NCI-H2107 treated with DMSO at 0.1 percent for 48 hours (cell line): ENCODE measurements around the gene SLC9A3.
"Not testable (repeated sequence)": the region's sequence is repeated elsewhere in the genome, so short reads cannot be mapped to it uniquely, and the experiment has no call there.

ENCODE experiments used
- DNase-seq: peaks from one replicate; lab custom pipeline; 2025; ENCODE audit not compliant: unreplicated experiment; lab: John Stamatoyannopoulos, UW

SLC9A3 gene

DNA sequence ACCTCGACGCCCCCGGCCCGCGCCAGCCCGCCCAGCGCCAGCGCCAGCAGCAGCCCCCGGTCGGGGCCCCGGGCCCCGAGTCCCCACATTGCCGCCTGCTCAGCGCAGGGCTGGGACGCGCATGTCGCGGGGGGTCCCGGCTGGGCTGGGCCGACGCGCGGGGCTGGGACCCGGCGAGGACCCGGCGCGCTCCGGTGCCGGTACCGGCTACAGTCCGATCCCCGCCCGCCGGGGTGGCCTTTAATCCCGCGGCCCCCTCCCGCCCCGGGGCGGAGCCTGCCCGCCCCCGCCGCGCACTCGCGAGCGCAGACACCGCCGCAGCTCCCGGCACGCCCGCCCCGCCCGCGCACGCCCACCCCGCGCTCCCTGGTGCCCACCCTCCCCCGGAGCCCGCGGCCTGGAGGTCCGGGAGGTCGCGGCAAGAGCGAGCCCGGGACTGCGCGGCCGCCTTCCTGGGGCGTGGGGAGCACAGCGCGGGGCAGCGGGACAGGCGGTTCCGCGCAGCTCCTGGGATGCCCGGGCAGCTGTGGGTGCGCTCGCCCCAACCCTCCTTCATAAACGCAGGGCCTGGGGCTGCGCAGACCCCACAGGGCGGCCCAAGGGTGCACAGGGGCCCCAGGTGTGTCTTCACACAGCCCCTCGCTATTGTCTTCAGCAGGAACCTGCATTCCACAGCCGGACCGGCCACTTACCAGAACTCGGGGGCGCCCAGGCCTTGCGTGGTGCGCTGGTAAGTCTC lies at the start of gene SLC9A3:
Gene SLC9A3 (minus strand): TSS at position 216 of the 739 bp plus-strand sequence.
- DNase-seq, result no peak

DNA sequence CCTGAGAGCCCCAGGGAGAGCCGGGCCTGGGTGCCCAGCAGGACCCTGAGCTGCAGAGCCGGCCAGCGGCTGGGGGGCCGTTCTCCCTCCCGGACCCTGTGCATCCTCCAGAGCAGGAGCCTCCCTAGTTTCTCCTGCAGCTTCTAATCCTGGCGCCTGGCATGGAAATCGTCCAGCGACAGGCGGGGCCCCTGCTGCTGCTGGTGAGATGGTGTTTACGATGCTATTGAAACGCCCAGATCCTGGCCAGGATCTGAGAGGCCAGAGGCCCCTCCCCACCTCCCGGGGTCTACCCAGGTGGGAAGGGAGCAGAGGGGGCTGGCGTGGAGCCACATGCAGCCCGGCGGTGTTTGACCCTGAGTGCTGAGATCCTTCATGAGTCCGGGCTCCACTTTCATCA lies 49.7 kb upstream of the SLC9A3 start:
- DNase-seq, result no peak

DNA sequence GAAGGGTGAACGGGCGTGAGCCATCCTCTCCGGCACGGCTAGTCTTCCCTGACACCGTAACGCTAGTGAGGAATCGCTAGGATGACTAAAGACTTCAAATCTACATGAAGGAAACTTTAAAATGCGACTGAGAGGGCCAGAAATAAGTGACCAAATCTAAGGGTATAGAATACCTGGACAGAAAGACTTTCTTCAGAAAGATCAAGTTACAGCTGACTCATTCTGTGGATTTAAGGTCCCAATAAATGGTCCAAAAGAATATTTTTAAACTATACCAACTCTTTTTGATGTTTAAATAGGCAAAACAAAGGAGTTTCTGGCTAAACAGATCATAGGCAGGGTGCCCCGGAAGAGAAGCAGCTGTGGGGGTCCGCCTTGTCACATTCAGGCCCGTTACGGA lies 49.0 kb upstream of the SLC9A3 start:
- no peak for DNase-seq

DNA sequence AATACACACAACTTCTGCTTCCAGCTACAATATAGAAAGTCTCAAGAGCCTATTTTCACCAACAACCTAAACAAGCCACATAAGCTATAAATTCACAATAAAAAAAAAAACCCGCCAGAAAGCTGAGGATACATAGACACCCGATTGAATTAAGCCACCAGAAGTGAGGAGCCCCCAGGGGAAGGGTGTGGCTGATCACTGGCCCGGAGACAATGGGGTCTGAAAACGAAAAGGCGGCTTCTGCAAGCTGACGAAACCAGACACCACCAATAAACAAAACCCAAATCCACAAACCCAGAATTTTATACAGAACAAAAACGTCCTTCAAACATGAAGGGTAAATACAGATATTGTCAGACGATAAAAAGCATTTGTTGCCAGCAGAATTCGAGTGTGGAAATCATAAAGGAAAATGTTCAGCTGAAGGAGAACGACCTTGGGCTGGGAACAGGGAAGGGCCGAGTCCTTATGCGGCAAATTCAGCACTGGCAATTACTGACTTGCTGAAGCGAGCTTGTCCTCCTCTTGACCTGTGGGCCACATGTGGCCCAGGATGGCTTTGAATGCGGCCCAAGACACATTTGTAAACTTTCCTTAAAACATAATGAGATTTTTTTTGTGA lies 48.3 kb upstream of the SLC9A3 start:
- DNase-seq, result peak; percentile 97

DNA sequence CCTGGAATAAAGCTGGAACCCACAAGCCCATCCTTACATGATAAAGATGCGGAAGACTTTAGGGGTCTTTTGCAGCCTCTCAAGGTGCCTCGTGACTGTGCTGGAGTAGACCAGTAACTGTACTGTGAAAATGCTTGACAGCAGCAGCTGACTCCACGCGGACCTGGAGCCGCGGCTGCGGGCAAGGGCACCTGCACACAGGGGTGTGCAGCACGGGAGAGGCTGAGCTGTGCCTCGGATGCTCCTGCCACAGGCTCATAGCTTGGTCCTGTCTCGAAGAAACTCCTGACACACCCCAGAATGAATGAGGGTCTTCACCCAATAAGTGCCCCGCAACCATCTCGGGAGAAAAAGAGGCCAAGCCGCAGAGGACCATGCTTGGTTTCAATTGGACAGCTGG lies 47.5 kb upstream of the SLC9A3 start:
- no peak for DNase-seq

DNA sequence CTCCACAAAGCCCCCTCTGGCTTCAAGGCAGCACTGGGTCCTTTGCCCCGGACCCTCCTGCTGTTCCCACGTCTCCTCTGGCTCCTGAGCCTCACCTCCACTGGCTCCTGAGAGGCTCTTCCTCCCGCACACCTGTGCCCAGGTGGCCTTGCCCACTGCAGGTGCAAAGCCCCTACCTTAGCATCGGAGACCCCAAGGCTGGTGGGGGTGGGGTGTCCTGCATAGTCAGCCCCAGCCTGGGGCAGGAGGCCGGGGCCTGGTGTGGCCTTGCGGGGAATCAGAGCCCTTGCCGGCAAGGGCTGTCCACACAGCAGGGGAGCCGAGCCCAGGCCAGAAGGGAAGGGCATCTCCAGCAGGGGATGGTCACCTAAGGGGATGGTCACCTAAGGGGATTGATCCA lies 46.6 kb upstream of the SLC9A3 start:
- DNase-seq, result no peak

DNA sequence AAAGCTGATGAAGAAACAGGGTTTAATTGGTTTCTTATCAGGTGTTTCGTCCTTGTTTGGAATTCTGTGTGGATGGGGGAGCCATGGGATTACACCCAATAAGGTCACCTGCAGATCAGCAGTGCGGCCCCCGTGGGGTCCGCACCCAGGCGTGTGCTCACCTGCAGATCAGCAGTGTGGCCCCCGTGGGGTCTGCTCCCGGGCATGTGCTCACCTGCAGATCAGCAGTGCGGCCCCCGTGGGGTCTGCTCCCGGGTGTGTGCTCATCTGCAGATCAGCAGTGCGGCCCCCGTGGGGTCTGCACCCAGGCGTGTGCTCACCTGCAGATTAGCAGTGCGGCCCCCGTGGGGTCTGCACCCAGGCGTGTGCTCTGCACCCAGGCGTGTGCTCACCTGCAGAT lies 46.2 kb upstream of the SLC9A3 start:
- DNase-seq, result no peak

DNA sequence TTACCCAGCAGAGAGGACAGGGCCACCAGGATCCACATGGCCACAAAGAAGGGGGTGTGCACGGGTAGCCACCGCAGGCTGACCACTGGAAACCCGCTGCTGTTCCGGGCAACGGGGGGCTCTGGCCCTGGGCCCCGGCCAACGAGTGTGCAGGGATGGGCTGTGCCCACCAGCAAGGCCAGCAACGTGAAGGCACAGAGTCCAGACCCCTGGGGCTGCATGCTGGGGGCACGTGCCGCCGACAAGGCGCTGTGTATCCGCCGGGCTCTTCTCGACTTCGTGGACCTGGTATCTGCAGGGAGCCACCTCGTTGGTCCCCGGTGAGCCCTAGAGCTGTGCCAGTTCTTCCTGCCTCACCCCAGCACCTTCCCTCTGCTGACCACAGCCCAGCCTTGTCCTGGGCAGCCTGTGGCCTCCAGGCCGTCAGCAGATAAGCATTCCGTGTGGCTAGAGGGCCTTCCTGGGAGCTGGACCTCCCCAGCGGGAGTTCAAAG lies 45.7 kb upstream of the SLC9A3 start:
- DNase-seq, result no peak

DNA sequence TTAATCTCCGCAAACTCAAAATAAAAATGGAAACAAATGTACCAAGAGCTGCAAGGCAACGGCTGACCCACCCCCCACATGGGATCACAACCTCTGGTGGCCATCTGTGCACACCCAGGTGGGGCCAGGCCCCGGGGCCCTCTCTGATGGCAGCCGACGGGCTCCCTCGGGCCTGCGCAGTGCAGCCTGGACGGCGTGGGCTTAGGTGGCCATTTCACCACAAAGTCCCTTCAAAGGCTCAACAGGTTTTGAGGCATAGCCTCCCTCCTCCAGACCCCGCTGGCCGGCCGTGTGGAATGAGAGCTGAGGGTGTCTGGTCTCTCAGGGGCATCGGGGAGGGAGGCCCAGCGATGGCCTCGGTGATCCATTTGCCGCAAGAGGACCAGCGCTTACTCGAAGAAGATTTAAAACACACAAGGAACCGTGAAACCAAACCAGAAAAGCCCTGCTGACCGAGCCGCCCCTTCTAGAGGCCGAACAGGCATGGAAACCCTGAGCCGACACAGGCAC lies 45.2 kb upstream of the SLC9A3 start:
- no peak for DNase-seq

DNA sequence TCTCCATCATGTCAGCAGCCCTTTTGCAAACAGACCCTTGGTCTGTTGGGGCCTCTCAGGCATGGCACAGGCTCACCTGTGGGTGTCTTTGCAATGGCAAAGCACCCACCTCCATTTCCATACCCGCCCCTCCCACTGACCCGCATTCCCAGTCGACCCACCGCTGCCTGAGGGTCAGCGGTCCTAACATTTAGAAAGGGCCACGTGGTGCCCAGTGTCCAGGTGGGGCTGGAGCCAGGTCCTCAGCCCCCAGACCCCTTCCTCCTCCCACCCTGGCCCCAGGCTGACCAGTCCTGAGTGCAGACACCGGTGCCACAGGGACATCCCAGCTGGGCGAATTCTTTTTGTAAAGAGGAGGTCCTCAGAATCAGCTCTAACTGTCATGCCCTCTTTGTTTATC lies 44.6 kb upstream of the SLC9A3 start:
- no peak for DNase-seq

DNA sequence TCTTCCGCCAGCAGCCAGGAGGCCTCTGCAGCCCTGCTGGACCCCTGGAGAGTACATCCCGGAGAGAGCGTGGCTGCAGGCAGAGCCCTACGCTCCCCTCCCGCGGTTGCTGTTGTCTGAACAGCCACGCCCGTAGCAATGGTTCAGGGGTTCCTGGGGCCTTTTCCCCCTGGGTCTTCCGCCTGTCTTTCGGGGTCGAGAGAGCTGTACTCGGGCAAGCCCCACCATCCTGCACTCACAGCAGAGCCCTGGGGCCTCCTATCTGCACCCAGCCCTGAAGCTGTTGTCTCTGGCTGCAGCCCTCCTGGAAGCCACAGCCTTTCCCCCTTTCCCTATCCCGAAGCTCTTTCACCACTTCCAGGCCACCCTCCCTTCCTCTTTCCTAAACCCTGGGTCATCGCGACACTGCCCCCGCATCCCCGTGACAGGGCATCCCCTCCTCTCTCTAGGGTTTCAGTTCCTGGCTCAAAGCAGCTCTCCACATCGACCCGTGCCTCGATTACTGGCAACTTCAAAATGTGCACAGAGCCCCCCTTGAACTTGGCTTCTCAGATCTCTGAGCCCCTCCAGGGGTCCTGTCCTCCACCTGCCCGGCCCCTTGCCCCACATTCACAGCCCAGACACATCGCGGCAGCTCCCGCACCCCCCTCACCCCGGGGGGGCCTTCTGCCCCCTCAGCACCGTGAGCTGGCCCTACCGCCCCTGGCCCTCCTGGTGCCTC lies 44.0 kb upstream of the SLC9A3 start:
- no peak for DNase-seq

DNA sequence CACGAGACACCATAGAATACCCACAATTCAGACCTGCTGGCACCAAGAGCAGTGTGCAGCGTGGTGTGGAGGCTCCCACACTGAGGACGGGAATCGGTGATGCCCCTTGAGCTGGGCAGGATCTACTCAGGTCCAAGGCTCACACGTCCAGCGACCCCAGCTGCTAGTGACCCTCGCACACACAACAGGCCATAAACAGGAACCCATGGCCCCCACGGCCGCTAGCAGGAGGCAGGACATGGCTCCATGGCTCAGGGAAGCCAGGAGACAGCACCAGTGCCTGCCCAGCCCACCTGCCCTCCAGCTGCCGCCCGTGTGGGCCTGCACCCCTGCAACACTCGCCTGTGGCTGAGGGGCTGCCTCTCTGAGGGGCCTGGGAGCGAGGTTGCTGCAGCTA lies 43.4 kb upstream of the SLC9A3 start:
- DNase-seq, result no peak

DNA sequence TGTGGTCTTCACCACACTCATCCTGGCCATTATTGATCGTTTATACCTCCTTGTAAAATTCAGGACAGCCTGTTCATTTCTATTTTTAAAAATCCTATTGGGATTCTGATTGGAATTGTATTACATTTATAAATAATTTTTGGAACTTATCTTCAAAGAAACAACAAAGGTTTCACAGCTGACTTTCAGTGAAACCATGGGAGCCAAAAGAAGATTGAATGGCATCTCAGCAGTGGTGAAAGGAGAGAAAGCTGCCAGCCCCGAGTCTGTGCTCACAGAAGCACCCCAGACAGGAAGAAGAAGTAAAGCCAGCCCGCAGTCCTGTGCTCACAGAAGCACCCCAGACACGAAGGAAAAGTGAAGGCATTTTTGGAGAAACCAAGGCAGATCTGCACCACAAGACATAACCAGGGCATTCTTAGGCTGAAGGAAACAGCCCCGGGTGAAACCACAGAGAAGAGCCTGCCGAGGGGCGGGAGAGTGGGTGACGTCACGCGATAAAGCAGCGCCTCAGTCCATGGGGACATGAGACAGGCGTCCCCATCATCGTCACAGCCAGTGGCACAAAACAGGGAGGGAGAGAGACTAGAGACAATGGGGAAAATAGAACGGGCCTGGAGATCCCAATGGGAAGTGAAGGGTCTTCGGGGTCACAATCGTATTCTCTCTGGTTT lies 42.5 kb upstream of the SLC9A3 start:
- DNase-seq, result no peak

DNA sequence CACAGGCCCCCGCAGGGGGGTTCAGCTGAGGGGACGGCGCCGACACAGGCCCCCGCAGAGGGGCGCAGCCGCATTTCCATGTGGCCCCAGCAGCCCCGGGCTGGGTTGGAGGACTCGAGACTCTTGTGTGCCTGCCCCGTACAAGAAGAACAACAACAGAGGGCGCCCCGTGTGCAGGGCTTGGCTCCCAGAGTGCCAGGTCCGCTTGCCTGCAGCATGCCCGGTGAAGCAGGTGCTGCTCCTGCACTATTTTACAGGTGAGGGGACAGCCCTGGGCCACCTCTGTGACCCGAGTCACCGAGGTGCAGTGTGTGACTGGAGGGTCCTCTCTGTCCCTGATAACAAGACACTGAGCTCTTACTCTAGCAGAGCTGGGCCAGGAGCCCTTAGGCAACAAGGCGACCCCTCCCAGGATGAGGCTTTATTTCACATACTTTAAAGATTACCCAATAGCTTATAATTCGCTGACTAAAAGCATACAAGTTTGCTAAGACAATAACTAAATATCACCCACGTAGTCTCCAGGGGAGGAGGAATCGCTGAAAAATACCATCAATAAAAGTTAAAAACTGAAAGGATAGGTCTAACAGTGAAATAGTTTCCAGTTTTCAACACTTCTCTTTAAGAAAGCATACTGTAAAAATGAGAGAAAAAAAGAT lies 41.7 kb upstream of the SLC9A3 start:
- DNase-seq, result no peak

DNA sequence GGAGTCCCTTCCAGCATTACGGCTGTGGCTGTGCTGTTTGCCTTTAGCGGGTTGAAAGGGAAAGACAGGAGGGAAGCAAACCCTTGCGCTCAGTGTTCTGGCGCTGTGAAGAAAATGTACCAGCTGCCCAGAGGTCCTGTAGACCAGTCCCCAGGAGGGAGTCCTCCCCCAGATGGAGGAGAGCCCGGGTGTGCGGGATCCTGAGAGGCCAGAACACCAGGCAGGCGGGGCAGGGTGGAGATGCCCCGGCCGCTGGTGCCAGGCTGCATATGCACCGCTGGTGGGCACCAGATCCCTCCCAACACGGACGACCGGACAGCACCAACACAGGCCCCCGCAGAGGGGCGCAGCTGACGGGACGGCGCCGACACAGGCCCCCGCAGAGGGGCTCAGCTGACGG lies 37.2 kb upstream of the SLC9A3 start:
- no peak for DNase-seq

DNA sequence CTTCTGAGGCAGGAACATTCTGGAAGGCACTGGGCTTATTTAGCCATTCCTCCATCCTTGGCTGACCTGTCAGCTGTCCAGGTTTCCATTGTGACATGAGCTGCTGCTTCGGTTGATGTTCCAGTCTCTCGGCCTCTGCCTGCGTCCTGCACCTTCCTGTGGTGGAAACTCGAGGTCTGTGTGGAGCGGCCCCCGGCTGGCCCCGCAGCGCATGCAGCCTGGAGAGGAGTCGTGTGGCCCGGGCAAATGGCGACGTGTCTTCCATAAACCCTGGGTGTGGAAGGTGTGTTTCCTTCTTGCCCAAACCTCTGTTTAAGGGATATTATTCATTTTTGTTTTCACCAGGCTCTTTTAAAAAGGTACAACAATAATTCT lies 36.5 kb upstream of the SLC9A3 start:
- DNase-seq, result no peak

DNA sequence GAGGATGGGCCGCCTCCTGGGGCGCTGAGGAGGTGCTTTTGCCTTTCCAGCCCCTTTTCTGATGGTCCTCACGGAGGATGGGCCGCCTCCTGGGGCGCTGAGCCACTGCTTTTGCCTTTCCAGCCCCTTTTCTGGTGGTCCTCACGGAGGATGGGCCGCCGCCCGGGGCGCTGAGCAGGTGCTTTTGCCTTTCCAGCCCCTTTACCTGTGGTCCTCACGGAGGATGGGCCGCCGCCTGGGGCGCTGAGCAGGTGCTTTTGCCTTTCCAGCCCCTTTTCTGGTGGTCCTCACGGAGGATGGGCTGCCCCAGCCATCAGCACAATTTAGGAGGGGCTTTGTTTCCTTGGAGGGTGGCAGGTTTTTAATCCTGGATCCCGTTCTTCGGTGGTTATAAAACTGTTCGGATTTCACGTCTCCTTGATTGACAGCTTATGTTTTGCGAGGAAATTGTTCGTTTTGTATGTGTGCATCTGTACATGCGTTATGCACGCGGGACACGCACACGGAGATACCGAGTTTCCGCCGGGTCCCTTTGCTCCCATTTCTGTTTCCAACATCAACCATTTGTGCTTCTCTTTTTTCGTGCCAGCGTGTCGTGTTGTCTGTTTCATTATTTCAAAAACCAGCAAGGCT lies 34.7 kb upstream of the SLC9A3 start:
- no peak for DNase-seq

DNA sequence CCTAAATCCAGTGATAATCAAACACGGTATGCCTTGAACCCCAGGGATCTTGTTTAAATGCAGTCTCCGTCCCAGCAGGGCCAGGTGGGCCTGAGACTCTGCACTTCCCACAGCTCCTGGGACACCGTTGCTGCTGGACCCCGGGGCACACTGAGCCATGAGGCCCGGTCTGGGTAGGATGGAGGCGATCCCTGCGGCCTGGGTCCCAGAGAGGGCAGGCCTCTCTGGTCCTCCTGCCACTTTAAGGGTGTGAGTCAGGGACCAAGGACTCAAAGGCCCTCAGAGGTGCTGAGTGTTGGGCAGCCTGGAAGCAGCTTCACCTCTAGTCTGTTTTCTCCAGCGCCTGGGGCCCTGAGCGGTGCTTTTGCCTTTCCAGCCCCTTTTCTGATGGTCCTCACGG lies 34.1 kb upstream of the SLC9A3 start:
- no peak for DNase-seq

DNA sequence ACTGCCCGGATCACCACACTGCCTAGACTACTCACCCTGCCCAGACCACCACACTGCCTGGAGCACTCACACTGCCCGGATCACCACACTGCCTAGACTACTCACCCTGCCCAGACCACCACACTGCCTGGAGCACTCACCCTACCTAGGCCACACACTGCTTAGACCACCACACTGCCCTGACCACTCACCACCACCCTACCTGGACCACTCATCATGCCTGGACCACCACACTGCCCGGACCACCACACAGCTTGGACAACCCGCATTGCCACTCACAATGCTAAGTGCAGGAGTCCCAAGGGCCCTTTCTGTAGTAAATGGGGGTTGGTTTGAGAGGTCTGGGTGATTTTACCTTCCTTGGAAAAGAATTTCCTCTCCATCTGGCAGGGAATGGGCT lies 33.7 kb upstream of the SLC9A3 start:
- not testable (repeated sequence) for DNase-seq

DNA sequence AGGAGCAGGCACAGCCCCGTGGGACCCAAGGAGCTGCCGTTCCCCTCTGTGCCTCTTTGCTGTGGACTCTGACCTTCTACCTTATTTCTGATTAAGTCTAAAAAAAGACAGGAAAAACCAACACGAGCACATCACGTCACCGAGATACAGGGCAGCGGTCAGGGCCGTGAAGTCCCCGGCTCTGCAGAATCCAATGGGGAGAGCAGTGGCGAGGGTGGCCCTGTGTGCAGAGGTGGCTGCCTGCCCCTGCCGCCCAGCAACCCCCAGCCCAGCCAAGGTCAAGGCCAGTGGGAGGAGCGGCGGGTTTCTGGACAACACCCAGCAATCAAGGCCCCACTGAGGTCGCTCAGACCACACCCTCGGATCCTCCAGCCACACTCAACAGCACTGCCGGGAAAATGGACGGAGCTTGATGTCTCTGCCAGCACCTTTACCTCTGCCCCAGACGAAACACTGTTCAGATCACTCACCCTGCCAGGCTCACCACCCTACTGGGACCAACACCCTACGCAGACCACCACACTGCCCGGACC lies 32.7 kb upstream of the SLC9A3 start:
- DNase-seq, result no peak
